HG03457 (cell line): Measurements from ENCODE around the gene TOMM6.

Experiments used
- ATAC-seq: cut with Tn5 transposase; IDR thresholded peaks from one replicate; pipeline ENCODE4 v1.9.1; 2021; ENCODE audit warnings: moderate number of reproducible peaks; ENCODE audit not compliant: unreplicated experiment

The TOMM6 gene

GRCh38 chr6:41787219-41787917 lies at the start of gene TOMM6:
Gene TOMM6, plus strand, starts transcription at chr6:41787694. Its CDS starts 4 bp downstream, at chr6:41787698.
- ATAC-seq: peak; percentile 56

- ATAC-seq: no peak
Measured at GRCh38 chr6:41739041-41739440, 48.5 kb upstream of the TOMM6 start.

DNA sequence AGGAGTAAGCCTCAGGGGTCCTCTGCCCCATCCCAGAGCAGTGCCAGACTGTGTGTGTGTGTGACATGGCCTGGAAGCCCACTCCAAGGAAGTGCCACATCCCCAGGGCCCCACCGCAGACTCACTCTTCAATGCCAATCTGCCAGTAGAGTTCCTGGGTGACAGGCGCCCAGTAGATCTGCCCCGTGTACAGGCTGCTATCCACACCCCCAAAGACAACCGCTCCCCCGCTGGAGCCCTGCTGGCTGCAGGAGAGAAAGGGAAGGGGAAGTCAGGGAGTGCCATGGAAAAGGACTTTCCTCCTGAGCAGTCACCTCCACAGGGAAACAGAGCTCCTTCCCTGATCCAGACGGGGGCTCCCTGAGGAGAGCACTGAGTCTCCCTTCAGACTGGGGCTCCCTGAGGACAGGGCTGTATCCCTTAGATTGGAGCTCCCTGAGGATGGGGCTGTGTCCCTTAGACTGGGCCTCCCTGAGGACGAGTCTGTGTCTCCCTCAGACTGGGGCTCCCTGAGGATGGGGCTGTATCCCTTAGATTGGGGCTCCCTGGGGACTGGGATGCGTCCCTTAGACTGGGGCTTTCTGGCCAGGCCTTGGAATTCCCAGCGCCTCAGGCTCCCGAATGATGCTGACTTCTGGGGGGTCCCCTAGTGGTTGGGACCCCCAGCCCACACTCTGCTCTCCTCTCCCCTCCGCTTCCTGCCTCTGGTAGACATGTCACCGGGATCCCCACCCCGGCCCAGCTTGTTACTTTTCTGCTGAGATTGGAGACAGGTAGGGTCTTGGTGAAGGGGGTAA lies 46.9 kb upstream of the TOMM6 start:
- no peak for ATAC-seq

- no peak for ATAC-seq
Measured at GRCh38 chr6:41741625-41742490, 45.6 kb upstream of the TOMM6 start.

DNA sequence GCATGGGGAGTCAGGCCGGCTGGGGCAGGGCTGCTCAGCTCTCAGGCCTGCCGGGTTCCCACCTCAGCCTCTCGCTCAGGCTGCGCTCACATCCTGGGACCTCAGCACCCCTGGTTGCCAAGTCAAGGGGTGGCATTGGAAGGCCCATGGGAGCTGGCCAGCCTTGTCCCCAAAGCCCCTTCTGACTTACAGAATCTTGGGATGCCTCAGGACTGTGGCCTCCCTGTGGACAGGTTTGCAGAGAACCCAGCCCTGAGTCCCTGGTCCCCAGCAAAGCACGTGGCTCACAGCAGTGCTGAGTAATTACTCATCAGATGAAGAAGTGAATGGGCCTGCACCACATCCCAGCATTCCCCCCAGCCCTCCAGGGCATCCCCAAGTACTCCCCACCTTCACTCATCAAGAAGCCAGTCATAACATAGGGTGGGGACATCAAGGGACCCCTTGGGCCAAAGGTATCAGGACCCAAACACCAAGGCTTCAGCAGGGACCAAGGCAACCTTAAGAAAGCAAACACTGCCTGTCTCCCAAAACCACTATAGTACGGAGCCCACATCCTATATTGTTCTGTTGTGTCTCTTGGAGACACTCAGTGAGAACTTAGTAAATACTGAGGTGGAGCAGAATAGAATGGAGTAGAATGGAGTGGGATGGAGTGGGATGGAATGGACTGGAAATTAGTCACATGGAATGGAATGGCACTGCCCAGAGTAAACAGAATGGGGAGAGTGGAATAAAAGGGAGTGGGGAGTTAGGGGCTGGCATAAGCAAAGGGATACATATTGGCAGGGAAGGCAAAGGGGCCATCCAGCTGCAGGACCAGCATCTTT lies 43.9 kb upstream of the TOMM6 start:
- ATAC-seq: no peak

DNA sequence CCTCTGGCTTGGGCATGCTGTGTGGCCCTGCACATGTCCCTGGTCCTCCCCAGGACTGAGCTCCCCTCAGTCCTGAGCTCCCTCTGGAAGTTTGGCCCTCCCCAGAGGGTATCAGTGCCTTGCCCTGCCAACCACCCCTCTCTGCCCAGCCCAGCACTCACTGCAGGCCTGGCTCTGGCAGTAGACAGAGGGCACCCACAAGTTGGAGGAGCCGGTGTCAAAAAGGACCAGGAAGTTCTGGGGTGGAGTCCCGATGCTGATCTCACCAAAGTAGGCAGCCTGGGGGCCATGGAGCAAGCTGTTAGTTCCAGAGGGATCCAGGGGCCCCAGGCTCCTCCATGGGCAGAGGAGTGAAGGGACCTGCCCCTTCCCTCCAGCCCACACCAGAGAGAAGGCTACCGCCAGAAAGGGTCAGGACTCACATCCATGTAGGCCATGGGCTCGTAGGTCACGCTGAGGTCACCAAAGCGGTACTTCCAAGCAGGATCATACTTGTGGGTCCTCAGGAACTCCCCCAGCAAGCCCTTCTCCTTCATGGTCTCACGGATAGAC lies 43.2 kb upstream of the TOMM6 start:
- no peak for ATAC-seq

DNA sequence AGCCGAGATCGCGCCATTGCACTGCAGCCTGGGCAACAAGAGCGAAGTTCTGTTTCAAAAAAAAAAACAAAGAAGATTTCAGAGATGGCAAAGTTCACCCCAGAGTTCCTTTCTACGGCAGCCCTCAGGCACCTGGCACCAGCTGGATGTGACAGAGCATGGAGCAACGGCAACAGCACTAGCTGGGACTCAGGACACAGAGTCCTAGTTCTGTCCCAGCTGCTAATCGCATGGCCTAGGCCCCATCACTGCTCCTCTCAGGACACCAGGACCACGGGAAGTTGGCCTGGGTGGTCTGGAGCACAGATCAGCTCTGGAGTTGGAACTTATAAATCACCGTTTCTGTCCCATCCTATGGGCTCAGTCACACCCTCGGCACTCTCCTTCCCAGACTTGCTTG lies 41.4 kb upstream of the TOMM6 start:
- no peak for ATAC-seq

DNA sequence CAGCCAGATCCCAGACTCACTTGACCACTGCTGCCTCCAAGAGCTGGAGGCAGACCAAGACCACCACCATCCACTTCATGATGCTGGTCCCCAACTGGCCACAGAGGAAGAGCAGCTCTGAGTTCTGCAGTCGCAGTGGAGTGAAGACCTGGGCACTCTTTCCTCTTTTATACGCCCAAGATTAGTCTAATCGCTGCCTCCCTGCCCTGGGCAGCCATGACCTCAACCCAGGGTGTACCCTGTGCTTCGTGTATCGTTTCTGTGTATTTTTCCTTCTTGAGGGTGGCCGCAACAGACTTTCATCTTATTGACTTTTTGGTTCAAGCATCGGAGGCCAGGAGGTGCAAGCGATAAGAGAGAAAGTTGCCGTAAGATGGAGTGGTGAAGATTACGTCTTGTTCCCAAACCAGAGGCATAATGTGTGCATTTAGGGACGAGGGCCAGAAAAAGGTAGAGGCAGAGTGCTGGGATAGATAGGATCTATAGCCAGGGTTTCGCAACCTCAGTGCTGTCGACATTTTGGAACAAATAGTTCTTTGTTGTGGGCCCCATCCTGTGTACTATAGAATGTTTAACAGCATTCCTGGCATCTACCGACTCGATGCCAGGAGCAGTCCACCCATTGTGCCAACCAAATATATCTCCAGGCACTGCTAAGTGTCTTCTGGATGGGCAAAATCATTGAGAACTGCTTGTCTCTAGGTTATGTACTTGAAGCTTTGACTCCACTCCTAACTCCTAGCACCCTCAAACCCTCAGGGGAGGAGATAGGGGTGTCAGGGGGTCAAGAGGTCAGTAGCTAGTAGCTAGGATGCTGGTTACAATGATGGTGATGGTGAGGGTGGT lies 40.0 kb upstream of the TOMM6 start, which contains the start of gene PGC:
Gene PGC (minus strand): TSS at position 142 of the 846 bp plus-strand sequence. CDS start 63 bp downstream, at position 79.
- no peak for ATAC-seq

DNA sequence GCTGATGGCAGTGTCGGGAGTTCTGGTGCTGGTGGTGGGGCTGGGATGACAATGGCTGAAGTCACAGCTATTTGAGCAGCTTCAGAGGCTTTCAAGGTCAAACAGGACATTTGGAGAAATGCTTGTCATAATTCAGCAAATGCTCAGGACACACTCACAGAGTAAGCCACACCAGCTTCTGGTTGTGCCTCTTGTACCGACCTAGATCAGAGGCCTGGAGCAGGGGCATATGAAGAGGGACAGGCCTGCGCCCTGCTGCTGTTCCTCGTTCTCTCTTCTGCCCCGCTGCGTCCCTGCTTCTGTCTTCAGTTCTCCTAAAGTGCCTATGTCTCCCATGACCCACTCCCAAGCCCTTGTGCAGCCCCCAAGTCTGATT lies 39.4 kb upstream of the TOMM6 start:
- no peak for ATAC-seq

DNA sequence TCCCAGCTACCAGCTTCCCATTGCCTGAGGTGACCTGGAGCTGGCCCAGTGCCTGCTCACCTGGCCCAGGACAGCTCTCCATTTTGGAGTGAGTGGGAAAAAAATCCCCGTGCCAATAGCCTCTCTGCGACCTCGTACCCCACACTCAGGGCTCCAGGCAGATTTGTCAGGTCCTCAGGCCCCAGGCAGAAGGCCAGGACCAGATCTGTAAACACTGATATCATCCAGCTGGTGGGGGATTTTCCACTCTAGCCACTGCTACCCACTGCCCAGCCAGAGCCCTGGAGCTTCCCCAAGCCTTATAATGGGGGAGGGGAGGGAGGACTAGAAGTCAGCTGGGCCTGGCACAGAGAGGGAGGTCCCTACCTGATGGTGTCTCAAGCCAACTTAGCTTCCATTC lies 39.0 kb upstream of the TOMM6 start:
- ATAC-seq: no peak

DNA sequence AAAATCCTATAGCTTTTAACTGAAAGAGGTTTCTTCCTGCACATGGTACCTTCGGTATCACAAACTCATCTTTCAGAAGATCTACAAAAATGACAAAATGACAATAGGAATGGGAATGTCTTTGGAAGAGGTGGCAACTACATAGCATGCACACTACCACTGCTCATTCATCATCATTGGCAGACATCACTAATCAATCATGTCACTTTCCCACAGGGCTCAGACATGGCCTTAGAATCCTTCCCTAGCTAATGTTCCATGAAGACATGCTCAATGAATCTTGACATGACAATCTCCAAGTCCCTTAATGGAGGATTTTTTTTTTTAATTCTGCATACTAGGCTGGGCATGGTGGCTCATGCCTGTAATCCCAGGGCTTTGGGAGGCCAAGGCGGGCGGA lies 37.1 kb upstream of the TOMM6 start:
- ATAC-seq: no peak

GRCh38 chr6:41755895-41756294 lies 31.6 kb upstream of the TOMM6 start:
- ATAC-seq: no peak

DNA sequence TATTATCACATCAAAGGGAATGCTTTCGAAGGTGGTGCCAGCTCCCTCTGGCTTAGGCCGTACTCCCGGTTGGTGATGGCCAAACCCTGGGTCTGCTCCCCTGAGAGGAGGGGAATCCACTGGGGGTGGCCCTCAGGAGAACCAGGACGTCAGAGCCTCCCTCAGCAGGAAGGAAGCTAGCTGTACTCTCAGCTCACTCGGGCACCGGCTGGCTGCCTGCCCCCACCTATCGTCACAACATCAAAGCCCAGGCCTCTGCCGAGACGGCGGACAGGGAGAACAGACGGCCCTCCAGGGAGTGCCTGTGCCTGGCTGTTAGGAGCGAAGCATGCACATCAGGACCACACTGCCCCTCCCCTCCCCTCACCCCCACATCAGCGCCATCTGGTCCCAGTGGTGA lies 31.1 kb upstream of the TOMM6 start:
- no peak for ATAC-seq

- no peak for ATAC-seq
Measured at GRCh38 chr6:41757271-41757670, 30.2 kb upstream of the TOMM6 start.

DNA sequence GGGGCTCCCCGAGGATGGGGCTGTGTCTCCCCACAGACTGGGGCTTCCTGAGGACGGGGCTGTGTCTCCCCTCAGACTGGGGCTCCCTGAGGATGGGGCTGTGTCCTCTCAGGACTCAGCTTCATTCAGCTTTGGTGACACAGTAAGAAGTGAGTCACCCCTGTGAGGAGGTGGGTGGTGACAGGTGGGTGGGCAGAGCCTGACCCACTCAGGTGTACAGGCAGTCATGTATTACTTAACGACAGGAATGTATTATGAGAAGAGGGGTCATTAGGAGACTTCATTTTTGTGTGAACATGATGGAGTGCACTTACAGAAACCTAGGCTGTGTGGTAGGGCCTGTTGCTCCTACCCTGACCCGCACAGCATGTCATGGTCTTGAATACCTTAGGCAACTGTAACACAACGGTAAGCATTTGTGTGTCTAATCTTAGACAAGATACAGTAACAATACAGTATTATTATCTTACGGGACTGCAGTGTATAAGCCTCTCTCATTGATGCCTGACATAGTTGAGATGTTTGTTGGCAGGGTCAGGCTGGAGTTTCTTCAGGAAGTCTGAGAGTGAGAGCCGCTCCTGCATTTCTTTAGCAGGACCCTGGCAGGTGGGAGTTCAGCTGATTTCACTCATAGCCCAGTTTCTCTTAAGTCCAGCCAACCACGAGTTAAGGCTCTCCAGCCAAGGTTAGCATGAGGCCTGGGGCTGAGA lies 29.4 kb upstream of the TOMM6 start:
- ATAC-seq: no peak

- no peak for ATAC-seq
Measured at GRCh38 chr6:41758641-41759035, 28.9 kb upstream of the TOMM6 start.

DNA sequence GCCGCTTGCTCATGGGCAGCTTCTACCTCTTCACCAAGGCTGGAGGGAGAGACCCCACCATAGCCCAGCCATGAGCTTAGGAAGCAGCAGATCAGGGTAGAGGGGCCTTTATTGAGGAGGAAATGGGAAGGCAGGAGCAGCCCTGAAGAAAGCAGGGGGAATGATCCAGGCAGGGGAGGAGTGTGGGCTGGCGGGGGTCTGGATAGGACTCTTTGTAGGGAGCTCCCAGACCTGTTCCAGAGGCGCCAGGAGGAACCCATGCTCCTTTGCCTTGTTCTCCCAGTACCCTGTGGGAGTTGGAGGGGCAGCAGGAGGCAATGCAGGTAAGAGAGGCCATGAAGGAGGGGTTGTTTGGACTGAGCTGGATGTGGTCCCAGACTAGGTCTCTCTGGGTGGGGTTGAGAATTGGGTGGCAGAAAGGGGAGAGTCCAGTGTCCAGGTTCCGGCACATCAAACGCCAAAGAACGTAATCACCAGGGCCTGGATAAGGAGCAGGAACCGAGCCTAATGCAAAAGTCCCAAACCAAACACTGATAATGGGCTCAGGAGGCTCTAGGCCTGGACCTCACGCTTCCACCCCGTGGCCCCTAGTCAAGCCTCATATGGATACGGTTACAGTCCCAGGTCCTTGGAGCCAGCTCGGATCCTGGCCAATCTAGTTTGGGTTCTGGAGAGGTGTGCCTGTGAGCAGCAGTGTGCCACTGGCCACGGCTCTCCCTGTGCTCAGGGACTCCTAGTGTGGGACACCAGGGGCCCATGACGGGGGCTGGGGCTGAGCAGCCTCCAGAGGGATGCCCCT lies 28.2 kb upstream of the TOMM6 start:
- no peak for ATAC-seq
